AG09309 (cell line): Measurements from ENCODE around the gene UTP4.

ENCODE experiments used
- DNase-seq: peaks from one replicate; pipeline ENCODE4 v3.0.0-alpha.2; 2010; ENCODE audit warnings: low read depth
- H3K4me3 ChIP-seq: 2 replicates; pipeline ENCODE4 v1.5.1; 2011; ENCODE audit warnings: mild to moderate bottlenecking, low read depth, low read length, moderate library complexity; ENCODE audit not compliant: control insufficient read depth
- CTCF ChIP-seq: IDR thresholded peaks from 2 replicates; pipeline ENCODE4 v1.5.1; 2011; ENCODE audit warnings: mild to moderate bottlenecking, low read depth, low read length, inconsistent platforms; ENCODE audit not compliant: insufficient read depth, control insufficient read depth; ENCODE audit errors: missing control alignments

Gene UTP4

DNA sequence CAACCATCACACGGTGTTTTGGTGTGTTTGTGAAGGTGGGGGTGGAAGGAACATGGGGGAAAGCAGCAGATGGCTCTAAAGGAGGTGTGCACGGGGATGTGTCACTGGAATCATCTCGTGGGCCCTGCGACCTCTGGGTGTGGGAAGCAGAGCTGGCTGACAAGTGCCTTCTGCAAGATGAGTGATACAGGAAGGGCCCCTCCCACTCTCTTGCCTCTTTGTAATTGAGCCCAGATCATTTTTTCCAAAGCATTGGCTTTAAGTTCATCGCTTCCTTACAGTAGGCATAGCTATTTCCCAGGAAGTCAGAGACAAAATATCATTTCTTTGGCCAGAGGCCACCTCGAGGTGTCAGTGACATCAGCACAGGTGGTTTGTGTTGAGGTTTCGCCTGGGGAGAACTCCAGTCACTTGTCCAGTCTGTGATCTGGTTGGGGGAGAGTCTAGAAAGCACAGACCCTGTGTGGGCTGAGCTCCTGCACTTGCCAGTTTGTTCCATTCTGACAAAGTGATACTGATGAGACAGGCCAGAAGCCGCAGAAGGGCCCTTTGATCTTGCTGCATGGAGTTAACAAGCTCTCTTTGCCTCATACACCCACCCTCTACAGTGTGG is 33.9 kb downstream of the UTP4 start:
- TF ChIP-seq CTCF: no peak
- no peak overlapping the region for H3K4me3 ChIP-seq
- no peak for DNase-seq

- TF ChIP-seq CTCF: no peak
- DNase-seq: no peak
- H3K4me3 ChIP-seq: no peak overlapping the region
Observed at GRCh38 chr16:69166946-69167930, 34.8 kb downstream of the UTP4 start.

GRCh38 chr16:69169051-69169450 is 36.6 kb downstream of the UTP4 start:
- no peak for TF ChIP-seq CTCF
- no peak for DNase-seq
- H3K4me3 ChIP-seq: no peak overlapping the region

DNA sequence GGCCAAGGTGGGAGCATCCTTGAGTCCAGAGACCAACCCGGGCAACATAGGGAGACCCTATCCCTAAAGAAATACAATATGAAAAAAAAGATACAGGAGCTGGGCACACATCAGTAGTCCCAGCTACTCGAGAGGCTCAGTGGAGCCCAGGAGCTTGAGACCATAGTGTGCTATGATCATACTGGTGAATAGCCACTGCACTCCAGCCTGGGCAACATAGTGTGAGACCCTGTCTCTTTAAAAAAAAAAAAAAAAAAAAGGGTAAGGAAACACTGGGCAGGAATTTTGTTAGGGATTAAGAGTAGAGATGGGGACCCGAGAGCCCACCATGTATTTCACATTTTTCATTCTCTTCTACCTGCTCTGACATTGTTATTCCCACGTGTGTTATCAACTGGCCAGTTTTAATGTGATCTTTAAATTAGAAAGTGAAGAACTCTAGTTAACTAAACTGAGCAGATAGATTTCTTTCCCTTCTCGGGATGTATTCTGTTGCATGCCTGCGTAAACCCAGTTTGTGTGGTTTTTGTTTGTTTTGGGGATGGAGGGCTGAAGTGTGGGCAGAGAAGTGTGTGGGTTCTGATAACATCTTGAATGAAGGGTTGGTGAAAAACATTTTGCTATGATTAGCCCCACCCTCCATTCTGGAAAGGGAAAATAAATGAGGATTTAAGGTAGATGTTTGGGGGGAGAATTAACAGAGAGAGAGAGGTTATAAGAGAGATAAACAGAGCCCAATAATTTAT is 37.3 kb downstream of the UTP4 start:
- H3K4me3 ChIP-seq: no peak overlapping the region
- no peak for DNase-seq
- TF ChIP-seq CTCF: no peak

DNA sequence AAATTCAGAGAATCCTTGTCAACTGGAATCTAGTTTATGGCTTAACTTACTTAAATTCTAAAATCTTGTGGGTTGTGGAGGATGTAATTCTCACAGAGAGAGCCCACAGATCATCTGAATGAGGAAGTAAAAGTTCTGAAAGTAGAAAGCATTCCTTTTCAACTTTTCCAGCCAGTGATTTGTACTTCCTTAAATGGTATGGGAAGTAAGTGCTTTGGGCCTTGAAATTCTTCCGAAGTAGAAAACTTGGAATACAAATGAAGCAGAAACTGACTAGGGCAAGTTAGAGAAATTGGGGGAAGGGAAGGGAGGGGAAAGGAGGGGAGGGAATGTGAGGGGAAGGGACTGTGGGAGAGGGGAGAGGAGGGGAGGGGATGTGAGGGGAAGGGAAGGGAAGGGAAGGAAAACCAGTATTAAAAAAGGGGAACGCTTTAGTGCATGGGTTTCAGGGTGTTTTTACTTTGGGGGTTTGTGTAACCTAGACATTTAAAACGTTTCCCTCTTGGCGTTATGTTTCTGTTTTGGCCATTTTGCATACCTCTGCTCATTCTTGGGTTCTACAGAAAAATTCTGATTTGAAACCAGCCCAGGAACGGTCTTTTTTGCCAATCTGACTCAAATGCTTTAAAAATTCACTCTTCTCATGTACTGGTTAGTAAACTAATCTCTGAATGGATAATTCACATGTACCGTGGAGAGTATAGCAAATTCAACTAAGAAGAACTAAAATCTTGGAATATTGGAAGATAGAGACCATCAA is 39.1 kb downstream of the UTP4 start:
- H3K4me3 ChIP-seq: no peak overlapping the region
- no peak for DNase-seq
- TF ChIP-seq CTCF: no peak
